HTERT RPE-1 (cell line): ENCODE data around the gene DNAJB8.

Experiments
- in situ Hi-C: fragments of 300-500 bp; cut with MboI; formaldehyde crosslinking; loops from 4 replicates; pipeline ENCODE4 v1.14.3; 2020; ENCODE audit warnings: low sequenced_read_pairs

Gene DNAJB8

GRCh38 chr3:128495435-128495970, 28.8 kb upstream of the DNAJB8 start:
- in situ Hi-C loops: no loop called here

- in situ Hi-C loops: no loop called here
Observed at GRCh38 chr3:128494367-128494650, 27.6 kb upstream of the DNAJB8 start.

GRCh38 chr3:128493570-128494366, 27.1 kb upstream of the DNAJB8 start:
- in situ Hi-C loops: no loop called here

GRCh38 chr3:128492671-128493569, 26.2 kb upstream of the DNAJB8 start, which contains the start of gene GATA2:
Gene GATA2 (minus strand): TSS chr3:128493201. CDS start chr3:128487031, 6,170 bp downstream.
- in situ Hi-C loops: no loop called here

- in situ Hi-C loops: no loop called here
Observed at GRCh38 chr3:128491941-128492670, 25.4 kb upstream of the DNAJB8 start.

GRCh38 chr3:128491691-128491940, 24.9 kb upstream of the DNAJB8 start:
- in situ Hi-C loops: no loop called here

GRCh38 chr3:128490915-128491690, 24.4 kb upstream of the DNAJB8 start:
- in situ Hi-C loops: no loop called here

GRCh38 chr3:128490650-128490914, 23.9 kb upstream of the DNAJB8 start:
- in situ Hi-C loops: no loop called here

- in situ Hi-C loops: no loop called here
Observed at GRCh38 chr3:128489927-128490649, 23.4 kb upstream of the DNAJB8 start.

GRCh38 chr3:128489674-128489926, 22.9 kb upstream of the DNAJB8 start:
- in situ Hi-C loops: no loop called here

- in situ Hi-C loops: no loop called here
Observed at GRCh38 chr3:128488991-128489673, 22.4 kb upstream of the DNAJB8 start.

- in situ Hi-C loops: no loop called here
Observed at GRCh38 chr3:128488636-128488990, 21.9 kb upstream of the DNAJB8 start.

GRCh38 chr3:128487813-128488635, 21.3 kb upstream of the DNAJB8 start:
- in situ Hi-C loops: no loop called here

GRCh38 chr3:128487538-128487812, 20.8 kb upstream of the DNAJB8 start:
- in situ Hi-C loops: no loop called here

GRCh38 chr3:128486681-128487537, 20.2 kb upstream of the DNAJB8 start:
- in situ Hi-C loops: no loop called here

GRCh38 chr3:128486205-128486628, 19.5 kb upstream of the DNAJB8 start:
- in situ Hi-C loops: no loop called here

GRCh38 chr3:128485282-128486204, 18.9 kb upstream of the DNAJB8 start:
- in situ Hi-C loops: no loop called here
